ENCODE measurements around the gene EVPLL.

EVPLL gene

DNA sequence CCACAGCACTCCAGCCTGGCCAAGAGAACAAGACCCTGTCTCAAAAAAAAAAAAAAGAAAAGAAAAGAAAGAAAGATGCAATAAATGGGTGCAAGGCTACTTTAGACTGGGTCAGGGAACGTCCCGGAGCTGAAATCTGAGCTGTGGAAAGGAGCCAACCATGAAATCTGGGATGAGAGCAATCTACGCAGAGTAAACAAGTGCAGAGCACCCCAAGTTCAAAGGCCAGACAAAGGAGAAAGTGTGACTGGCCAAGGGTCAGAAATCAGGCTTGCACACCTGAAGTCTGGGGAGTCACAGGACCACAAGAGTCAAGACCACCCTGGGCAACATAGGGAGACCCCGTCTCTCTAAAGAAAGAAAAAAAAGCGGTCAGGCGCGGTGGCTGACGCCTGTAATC is 17.1 kb upstream of the EVPLL start:
- no peak for TF ChIP-seq SPI1 (IDR thresholded peaks at IDR 0.05; ENCODE audit: borderline replicate concordance, low read depth)
- no peak for TF ChIP-seq GABPA (IDR thresholded peaks at IDR 0.05; ENCODE audit: low read depth)
- TF ChIP-seq, protein P1, sequence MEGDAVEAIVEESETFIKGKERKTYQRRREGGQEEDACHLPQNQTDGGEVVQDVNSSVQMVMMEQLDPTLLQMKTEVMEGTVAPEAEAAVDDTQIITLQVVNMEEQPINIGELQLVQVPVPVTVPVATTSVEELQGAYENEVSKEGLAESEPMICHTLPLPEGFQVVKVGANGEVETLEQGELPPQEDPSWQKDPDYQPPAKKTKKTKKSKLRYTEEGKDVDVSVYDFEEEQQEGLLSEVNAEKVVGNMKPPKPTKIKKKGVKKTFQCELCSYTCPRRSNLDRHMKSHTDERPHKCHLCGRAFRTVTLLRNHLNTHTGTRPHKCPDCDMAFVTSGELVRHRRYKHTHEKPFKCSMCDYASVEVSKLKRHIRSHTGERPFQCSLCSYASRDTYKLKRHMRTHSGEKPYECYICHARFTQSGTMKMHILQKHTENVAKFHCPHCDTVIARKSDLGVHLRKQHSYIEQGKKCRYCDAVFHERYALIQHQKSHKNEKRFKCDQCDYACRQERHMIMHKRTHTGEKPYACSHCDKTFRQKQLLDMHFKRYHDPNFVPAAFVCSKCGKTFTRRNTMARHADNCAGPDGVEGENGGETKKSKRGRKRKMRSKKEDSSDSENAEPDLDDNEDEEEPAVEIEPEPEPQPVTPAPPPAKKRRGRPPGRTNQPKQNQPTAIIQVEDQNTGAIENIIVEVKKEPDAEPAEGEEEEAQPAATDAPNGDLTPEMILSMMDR (IDR thresholded peaks at IDR 0.05; ENCODE audit: insufficient read depth, low read length): no peak
- TF ChIP-seq, protein P2, sequence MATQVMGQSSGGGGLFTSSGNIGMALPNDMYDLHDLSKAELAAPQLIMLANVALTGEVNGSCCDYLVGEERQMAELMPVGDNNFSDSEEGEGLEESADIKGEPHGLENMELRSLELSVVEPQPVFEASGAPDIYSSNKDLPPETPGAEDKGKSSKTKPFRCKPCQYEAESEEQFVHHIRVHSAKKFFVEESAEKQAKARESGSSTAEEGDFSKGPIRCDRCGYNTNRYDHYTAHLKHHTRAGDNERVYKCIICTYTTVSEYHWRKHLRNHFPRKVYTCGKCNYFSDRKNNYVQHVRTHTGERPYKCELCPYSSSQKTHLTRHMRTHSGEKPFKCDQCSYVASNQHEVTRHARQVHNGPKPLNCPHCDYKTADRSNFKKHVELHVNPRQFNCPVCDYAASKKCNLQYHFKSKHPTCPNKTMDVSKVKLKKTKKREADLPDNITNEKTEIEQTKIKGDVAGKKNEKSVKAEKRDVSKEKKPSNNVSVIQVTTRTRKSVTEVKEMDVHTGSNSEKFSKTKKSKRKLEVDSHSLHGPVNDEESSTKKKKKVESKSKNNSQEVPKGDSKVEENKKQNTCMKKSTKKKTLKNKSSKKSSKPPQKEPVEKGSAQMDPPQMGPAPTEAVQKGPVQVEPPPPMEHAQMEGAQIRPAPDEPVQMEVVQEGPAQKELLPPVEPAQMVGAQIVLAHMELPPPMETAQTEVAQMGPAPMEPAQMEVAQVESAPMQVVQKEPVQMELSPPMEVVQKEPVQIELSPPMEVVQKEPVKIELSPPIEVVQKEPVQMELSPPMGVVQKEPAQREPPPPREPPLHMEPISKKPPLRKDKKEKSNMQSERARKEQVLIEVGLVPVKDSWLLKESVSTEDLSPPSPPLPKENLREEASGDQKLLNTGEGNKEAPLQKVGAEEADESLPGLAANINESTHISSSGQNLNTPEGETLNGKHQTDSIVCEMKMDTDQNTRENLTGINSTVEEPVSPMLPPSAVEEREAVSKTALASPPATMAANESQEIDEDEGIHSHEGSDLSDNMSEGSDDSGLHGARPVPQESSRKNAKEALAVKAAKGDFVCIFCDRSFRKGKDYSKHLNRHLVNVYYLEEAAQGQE (IDR thresholded peaks at IDR 0.05; ENCODE audit: insufficient replicate concordance, low read depth): no peak
- TF ChIP-seq POLR2AphosphoS5 (IDR thresholded peaks at IDR 0.05; ENCODE audit: low read depth): no peak
- DNase-seq (ENCODE audit: low read depth in 1 of 2, low spot score in 1 of 2): no peak
- no peaks in the 10 kb centered on the region for H3K27me3 ChIP-seq (ENCODE audit: insufficient read depth, poor library complexity, severe bottlenecking)
- no peak overlapping the region for H3K27ac ChIP-seq (replicated peaks)
- H3K4me3 ChIP-seq (replicated peaks; ENCODE audit: insufficient read depth, low read length): no peak overlapping the region

DNA sequence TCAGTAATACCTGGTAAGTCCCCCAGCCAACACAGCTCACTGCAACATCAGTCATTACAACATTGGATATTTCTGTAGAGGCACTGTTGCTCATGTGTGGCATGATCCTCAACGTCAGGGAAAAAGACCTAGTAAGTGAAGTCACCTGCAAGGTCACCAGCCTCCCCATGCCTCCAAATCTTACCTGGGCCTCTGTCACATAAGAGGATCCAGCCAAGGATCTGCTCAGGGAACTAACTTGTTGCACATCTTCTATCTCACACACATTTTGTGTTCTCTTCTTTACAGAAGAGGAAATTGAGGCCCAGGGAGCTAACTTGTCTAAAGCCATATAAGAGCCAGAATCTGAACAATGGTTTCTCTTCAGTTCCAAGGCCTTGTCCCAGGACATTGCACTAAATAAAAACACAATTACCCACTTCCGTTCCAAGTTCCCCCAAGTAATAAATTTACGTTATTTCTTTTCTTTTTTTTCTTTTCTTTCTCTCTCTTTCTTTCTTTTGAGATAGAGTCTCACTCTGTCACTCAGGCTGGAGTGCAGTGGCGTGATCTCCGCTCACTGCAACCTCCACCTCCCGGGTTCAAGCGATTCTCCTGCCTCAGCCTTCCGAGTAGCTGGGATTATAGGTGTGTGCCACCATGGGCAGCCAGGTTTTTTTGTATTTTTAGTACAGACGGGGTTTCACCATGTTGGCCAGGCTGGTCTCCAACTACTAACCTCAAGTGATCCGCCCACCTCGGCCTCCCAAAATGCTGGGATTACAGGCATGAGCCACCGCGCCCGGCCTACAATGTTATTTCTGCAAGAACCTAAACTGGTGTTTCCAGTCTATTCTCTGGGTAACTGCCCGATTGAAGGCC is 15.5 kb upstream of the EVPLL start:
- H3K27me3 ChIP-seq (ENCODE audit: insufficient read depth, poor library complexity, severe bottlenecking): no peaks in the 10 kb centered on the region
- DNase-seq (ENCODE audit: low read depth in 1 of 2, low spot score in 1 of 2): no peak
- TF ChIP-seq, protein P1 (IDR thresholded peaks at IDR 0.05; ENCODE audit: insufficient read depth, low read length): no peak
- TF ChIP-seq SPI1 (IDR thresholded peaks at IDR 0.05; ENCODE audit: borderline replicate concordance, low read depth) (no peak), POLR2AphosphoS5 (IDR thresholded peaks at IDR 0.05; ENCODE audit: low read depth) (no peak), GABPA (IDR thresholded peaks at IDR 0.05; ENCODE audit: low read depth) (no peak)
- TF ChIP-seq, protein P2 (IDR thresholded peaks at IDR 0.05; ENCODE audit: insufficient replicate concordance, low read depth): no peak
- H3K27ac ChIP-seq (replicated peaks): no peak overlapping the region
- peak overlapping the region; percentile 72 for H3K4me3 ChIP-seq (replicated peaks; ENCODE audit: insufficient read depth, low read length)

DNA sequence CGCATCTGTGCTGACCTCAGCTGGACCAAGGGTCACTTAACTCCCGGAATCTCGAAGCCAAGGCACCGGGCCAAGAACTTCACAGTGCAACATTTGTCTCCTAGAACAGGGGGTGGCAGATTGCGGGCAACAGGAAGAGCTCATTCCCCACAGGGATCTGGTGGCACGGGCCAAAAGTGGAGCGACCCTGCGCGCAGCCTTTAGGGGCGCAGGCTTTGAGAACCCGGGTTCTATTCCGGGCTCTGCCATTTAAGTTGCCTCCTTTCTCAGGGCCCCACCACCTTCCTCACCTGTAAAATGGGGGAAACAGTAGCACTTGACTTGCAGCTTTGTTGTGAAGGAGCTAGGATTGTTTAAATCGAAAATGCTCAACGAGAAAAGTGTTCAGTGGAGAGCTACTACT is 14.9 kb upstream of the EVPLL start:
- DNase-seq (ENCODE audit: low read depth in 1 of 2, low spot score in 1 of 2): peak in 1 of 2 experiments; percentile 1
- peak overlapping the region; percentile 72 for H3K4me3 ChIP-seq (replicated peaks; ENCODE audit: insufficient read depth, low read length)
- H3K27me3 ChIP-seq (ENCODE audit: insufficient read depth, poor library complexity, severe bottlenecking): no peaks in the 10 kb centered on the region
- TF ChIP-seq, protein P2 (IDR thresholded peaks at IDR 0.05; ENCODE audit: insufficient replicate concordance, low read depth): no peak
- TF ChIP-seq SPI1 (IDR thresholded peaks at IDR 0.05; ENCODE audit: borderline replicate concordance, low read depth) (no peak), GABPA (IDR thresholded peaks at IDR 0.05; ENCODE audit: low read depth) (no peak), POLR2AphosphoS5 (IDR thresholded peaks at IDR 0.05; ENCODE audit: low read depth) (no peak)
- TF ChIP-seq, protein P1 (IDR thresholded peaks at IDR 0.05; ENCODE audit: insufficient read depth, low read length): no peak
- H3K27ac ChIP-seq (replicated peaks): peak overlapping the region; percentile 49

Data from HL-60 (cell line).